GOT3 (cell line): ENCODE results near the gene KCNC1.

ENCODE experiments used
- DNase-seq: peaks from one replicate; lab custom pipeline; 2025; ENCODE audit warnings: mixed read lengths; lab: John Stamatoyannopoulos, UW

Gene KCNC1

GRCh38 chr11:17738151-17738973 is 3.8 kb downstream of the KCNC1 start:
- no peak for DNase-seq

DNA sequence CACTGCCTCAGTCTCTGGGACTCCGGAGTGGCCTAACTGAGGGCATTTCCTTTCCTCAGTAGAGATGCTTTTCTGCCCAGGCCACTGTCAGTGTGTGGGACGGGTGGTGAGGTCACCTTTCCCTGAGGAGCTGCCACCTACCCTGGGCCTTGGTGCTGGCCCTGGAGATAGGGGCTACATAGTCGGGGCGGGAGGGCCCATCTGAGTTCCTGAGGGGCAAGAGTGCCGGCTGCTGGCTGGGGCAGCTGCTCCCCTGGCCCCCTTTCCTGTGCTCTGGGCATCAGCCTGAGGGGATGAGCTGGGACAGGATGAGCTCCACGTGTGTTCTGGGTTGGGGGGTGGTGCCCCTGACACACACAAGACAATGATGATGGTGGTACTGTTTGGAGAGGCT is 5.4 kb downstream of the KCNC1 start:
- DNase-seq = no peak

DNA sequence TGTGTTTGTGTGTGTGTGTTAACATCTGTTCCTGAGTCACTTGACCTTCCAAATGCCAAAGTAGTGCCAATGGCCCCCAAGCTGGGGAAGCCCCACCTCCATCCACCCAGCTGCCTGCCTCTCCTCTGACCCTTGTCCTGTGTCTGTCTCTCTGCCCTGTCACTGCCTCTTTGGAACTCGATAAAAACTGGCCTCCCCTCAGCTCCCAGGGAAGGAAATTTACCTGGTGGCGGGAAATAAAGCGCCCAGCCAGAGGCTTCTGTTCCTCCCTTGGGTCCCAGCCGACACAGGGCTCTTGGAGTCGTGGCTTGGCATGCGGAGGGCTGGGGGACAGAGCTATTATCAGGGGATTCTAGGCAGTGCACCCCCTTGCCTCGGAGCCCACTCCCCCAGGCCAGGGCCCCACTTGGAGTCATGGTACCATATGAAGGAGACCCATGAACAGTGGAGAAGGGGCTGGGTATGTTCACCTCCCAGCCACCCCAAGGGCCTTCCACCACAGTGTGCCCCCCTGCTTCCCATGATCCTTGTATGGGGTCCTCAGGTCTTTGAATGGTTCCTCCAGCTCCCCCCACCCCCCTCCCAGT is 6.2 kb downstream of the KCNC1 start:
- no peak for DNase-seq

GRCh38 chr11:17741487-17741886 is 6.9 kb downstream of the KCNC1 start:
- no peak for DNase-seq

- no peak for DNase-seq
Observed at GRCh38 chr11:17742019-17742418, 7.4 kb downstream of the KCNC1 start.

DNA sequence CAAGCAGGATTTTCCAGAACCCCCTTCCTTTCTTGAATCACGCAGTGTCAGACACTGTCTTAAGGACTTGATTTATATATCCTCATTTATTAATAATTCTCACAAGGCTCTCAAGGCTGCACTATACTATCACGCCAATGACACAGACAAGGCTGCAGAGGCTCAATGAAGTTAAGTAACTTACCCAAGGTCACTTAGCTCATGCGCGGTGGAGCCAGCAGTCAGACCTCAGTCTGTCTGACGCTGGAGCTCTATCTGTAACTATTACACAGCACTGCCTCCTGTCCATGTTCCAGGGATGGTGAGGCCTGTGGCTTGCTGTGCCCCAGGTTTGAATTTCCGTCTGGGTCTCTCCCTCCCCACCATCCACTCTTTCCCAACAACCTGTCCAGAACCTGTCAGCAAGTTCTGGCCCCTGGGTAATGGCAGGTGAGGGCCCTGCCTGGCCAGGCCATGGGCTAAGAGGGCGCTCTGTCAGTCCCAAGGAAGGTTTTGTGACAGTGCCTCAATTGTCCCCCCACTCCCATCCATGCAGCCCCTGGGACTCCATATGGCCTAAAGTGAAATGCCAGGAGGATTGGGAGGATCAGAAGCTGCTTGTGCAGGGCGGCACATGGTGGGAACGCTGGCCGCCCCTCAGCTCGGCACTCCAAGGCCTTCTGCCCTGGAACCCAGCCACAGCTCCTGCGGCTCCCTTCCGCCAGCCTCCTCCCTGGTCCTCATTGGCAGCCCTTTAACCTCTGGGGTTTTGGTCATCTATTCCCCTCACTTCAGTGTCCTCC is 8.6 kb downstream of the KCNC1 start:
- no peak for DNase-seq

GRCh38 chr11:17743808-17744119 is 9.2 kb downstream of the KCNC1 start:
- no peak for DNase-seq

DNA sequence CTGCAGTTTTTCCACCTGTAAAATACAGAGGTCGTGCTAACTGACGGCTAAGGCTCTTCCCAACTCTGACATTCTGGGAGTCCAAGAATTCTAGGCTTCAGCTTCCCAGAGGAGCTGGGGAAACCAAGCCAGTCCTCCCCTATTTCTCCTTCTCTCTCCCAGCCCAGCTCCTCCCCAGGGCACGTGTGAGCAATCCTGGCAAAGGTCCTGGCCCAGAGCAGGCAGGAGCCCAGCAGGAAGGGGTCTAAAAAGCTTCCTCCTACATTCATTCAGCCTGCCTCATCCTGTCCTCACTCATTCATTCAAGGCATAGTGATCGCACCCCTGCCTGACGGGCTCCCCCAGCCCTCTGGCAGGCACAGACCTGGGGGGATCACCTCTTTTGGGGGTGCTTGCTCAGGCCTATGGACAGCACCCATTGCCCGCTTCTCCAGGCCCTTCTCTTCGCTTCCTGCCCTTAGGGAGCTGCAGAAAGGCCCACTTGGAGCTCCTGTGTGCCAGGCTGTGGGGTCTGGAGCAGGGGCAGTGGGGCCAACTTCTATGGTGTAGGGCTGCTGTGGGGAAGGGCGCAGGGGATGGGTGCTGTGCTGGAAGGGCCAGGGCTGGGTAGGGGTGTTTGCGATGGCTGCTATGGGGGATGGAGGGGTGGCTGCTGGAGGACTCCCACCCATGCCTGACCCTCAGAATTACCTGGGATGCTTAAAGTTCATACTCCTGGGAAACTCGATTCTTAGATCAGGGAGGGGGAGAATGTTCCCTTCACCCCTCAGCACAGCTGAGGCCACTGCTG is 9.8 kb downstream of the KCNC1 start:
- no peak for DNase-seq

DNA sequence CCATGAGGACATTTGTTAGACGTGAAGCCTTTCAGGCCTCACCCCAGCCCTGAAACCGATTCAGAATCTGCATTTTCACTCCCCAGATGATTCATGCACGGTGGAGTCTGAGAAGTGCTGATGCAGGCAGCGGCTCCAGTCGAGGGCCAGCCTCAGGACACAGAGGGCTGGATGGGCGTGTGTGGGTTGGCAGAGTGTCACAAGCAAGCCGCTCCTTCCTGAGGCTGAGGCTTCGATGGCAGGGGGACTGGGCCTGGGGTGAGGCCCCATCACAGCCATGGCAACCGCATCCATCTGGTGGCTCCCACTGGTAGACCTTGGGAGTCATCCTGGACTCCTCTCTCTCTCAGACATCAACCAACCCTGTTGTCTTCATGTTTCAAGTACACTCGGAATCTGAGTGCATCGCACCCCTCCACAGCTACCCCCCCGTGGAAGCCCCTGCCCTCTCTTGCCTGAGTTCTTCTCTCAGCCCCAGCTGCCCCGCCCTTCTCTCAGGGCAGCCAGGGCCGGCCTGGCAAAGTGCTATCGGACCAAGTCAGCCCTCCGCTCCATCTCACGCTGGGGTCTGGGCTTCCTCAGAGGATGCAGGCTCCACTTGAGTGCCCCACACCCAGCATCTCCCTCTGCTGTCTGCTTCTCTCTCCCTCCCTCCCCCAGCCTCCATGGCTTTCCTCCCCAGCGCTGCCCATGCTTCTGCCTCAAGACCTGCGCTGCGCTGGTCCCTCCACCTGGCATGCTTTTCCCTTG is 10.6 kb downstream of the KCNC1 start:
- DNase-seq = no peak

DNA sequence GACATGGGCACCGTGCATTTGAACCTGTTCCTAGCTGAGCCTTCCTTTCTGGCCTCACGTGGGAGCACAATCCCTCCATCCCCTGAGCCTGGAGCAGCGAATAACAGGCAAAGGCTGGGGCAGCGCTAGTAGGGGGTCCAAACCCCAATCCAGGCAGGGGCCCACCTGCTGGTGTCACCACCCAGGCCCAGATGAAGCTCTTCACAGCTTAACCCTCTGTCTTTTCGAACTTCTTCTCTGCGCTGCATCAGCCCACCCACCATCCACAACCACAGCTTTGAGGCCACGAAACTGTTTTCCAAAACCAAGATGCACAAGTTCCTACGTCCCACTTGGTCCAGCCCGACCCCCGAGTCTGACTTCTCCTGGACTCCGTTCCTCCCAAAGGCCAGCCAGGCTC is 11.5 kb downstream of the KCNC1 start:
- DNase-seq = no peak

DNA sequence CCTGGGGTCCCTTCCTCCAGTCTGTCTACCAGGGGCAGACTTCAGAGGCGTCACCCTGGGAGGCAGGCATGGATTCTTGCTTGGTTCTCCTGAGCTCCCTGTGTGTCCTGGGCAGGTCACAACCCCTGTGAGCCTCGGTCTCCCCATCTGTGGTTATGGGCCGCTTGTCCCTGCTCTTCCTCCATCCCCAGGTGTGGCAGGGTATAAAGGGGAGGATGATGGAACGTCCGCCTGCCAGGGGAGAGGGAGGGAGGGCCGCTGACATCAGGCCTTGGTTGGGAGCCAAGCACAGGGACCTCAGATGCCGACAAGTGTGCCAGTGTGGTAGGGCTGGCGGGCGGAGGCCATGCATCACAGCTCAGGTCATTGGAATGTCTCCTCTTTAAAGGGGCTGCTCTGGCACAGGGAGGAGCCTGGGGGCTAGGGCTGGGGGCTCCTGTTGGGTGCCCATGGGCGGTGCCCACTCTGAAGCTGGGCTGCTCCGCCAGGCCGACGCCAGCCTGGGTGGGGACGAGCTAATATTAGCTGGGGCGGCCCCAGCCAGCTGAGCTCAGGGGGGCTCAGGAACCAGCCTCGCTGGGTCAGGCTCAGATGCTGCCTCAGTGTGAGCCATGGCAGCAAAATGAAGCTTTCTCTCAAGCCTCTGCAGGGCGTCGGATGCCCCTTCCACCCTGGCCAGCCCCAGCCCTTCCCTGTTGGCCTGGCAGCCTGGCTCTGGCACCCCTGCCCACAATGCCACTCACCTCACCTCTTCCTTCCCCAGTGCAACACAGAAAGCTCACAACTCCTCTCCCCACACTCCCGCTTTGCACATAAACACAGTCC is 12.8 kb downstream of the KCNC1 start:
- DNase-seq = no peak

GRCh38 chr11:17748044-17748443 is 13.5 kb downstream of the KCNC1 start:
- DNase-seq = no peak

DNA sequence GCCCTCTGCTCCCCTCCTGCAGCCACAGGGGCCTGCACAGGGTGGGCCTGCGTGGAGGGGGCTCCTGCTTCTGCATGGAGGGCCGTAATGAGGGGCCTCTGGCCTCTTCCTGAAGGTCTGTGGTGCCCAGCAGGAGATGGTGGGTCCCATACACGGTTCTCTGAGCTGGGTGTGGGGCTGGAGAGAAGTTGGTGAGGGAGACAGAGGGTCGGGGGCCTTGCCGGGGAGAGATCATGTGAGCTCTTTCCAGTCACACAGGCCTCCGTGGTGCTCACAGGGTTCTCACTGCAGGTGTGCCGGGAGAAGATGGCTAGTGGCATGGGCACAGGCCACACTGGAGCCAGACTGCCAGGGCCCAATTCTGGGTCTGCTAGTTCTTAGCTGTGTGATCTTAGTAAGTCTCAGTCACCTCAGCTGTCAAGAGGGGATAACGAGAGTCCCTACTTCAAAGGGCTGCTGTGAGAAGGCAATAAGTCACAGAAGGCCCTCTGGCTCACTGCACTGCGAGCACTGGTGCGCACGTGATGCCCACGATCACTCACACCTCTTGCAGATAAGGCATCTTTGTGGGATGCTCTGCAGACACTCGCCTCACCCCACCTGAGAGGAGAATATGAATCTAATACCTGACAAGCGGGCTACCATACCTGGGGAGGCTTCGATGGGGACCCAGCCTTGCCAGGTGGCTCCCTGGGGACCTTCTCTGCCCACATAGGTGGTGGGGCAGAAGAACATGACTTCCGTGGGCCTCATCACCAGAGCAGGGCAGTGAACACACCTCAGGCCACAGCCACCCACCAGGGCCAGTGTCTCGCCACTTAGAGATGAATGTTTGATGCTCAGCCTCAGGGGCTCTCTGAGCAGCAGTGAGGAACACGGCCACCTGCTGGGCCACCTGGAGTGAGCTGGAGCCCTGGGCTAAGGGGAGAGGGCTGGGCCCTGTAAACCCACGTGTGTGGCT is 14.5 kb downstream of the KCNC1 start:
- no peak for DNase-seq

DNA sequence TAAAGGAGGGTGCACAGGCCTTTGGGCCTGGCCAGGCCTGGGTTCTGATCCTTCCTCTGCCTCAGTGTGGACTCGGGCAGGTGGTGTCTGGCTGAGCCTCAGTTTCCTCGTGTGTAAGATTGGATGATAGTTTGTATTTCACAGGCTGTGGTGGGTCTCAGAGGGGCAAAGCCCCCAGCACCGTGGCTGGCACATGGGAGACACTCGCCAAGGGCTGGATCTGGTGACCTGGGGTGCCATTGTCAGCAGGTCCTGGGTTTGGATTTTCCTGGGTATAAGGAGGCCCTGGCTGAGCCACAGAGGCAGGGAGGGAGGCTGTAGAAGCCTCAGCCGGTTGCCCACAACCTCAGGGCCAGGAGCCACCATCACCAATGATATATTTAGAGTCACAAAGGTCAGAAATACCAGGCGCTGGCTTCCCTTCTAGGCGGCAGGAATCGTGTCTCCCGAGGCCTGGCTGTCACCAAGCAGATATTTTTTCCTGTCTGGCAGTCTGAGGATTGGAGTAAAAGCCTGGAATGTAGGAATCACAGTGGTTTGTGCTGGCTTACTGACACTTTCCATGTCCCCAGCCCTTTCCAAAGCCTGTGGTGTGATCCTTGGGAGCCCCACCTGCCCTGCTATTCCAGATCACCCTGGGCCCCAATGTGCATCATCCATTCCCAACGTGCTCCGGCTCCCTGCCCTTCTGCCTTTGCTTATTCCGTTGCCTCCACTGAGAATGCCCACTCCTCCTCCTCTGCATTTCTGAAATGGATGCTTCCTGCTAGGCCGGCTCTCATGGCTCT is 15.6 kb downstream of the KCNC1 start:
- DNase-seq = no peak

- no peak for DNase-seq
Observed at GRCh38 chr11:17750801-17751165, 16.2 kb downstream of the KCNC1 start.

DNA sequence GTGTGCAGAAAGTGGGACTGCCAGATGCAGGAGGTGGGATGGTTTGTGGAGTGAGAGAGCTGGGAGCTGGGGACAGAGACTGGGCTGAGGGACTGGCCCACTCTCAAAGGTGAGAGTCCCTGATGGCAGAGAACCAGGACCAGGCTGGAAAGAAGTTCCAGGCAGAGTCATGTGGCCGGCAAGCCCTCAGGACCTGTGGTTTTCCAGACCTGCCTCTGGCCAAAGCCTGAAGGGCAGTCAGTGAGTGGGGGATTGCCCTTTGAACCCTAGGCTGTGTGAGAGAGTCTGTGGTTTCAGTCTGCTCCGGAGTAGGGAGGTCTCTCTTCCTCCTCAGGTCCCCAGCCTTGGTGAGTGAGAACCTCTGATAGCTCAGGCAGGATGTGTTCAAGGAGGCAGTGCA is 17.0 kb downstream of the KCNC1 start:
- no peak for DNase-seq

DNA sequence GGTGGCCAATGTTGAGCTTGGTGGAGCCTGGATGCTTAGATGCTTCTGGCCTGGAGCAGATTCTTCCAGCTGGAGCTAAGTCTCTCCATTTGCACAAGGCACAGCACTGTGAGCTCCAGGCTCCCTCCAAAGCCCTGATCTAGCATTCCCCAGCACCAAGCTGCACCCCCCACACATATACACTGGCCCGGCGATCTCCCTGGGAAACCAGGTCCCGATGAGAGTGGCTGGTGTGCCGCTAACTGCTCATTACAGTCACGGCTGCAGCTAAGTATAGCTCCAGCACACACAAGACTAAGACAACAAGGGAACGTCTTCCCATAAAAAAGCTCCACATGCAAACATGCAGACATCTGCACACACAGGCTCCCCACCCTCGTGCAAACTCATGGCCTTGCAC is 17.6 kb downstream of the KCNC1 start:
- no peak for DNase-seq

GRCh38 chr11:17753153-17753552 is 18.6 kb downstream of the KCNC1 start:
- no peak for DNase-seq

GRCh38 chr11:17753641-17754040 is 19.1 kb downstream of the KCNC1 start:
- no peak for DNase-seq
